ENCODE measurements around the gene IRX6.

- TF ChIP-seq EZH2 (IDR thresholded peaks at IDR 0.05; ENCODE audit: insufficient read depth, poor library complexity, severe bottlenecking): no peak
- no peak for TF ChIP-seq EZH2phosphoT487 (IDR thresholded peaks at IDR 0.05; ENCODE audit: insufficient read depth, low read depth)
Measured at GRCh38 chr16:55376567-55377167, 52.7 kb downstream of the IRX6 start.

All from GM23248 (cell line).